ENCODE measurements around the gene PIP4K2B.

DNA sequence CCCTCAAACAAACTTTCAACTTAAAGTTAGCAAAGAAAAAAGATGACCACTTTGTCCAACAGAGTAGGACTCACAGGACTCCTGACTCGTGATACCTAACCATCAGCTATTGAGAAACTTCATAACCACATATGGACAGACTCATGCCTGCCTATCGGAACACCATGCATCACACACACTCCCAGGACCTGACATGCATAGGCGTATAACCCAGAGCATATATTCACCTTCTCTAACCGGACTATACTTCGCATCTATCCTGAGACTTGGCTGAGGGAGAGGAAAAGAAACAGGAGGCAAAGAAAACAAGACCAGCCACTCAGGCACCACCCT, 2.2 kb downstream of the PIP4K2B start:
- TF ChIP-seq CTCF (IDR thresholded peaks at IDR 0.05) (no peak), EZH2 (IDR thresholded peaks at IDR 0.05; ENCODE audit: borderline replicate concordance, insufficient read depth, low read depth, low read length, poor library complexity, severe bottlenecking) (no peak)

Data from B cell (primary cell).